Astrocyte of the cerebellum (primary cell): ENCODE results near the gene ZNF91.

Experiments
- DNase-seq: peaks from one replicate; pipeline ENCODE4 v3.0.0-alpha.2; 2011; ENCODE audit warnings: low read depth
- H3K4me3 ChIP-seq: 2 replicates; pipeline ENCODE4 v1.5.1; 2011; ENCODE audit warnings: mild to moderate bottlenecking, low read depth, low read length, moderate library complexity
- in situ Hi-C: cut with HindIII; loops from 2 replicates; pipeline ENCODE4 v1.10.0; 2017; ENCODE audit warnings: low sequenced_read_pairs
- TF ChIP-seq, protein P1 (sequence below): IDR thresholded peaks from 2 replicates; pipeline ENCODE4 v1.5.1; 2012; ENCODE audit warnings: low read length, low read depth, moderate library complexity, mild to moderate bottlenecking; ENCODE audit errors: missing control alignments

Gene ZNF91

DNA sequence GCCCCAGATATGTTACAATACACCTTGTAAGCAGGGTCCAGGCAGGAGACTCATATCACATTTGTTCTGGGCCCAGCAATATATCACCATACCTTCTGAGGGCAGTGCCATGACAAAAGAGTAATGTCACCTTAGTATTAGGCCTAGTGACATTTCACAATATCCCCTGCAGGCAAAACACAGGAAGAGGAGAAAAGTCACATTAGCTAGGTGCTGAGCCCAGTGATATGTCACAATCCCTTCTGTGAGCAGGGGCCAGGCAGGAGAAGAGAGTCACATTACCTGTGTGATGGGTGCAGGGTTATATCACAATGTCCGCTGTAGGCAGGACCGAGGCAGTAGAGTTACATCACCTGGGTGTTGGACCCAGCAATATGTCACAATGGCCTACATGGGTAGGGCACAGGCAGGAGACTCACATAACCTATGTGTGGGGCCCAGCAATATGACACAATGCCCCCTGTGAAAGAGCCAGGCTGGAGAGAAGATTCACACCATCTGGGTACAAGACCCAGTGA is 12.4 kb upstream of the ZNF91 start:
- in situ Hi-C loops: no loop called here
- TF ChIP-seq, protein P1, sequence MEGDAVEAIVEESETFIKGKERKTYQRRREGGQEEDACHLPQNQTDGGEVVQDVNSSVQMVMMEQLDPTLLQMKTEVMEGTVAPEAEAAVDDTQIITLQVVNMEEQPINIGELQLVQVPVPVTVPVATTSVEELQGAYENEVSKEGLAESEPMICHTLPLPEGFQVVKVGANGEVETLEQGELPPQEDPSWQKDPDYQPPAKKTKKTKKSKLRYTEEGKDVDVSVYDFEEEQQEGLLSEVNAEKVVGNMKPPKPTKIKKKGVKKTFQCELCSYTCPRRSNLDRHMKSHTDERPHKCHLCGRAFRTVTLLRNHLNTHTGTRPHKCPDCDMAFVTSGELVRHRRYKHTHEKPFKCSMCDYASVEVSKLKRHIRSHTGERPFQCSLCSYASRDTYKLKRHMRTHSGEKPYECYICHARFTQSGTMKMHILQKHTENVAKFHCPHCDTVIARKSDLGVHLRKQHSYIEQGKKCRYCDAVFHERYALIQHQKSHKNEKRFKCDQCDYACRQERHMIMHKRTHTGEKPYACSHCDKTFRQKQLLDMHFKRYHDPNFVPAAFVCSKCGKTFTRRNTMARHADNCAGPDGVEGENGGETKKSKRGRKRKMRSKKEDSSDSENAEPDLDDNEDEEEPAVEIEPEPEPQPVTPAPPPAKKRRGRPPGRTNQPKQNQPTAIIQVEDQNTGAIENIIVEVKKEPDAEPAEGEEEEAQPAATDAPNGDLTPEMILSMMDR: no peak

DNA sequence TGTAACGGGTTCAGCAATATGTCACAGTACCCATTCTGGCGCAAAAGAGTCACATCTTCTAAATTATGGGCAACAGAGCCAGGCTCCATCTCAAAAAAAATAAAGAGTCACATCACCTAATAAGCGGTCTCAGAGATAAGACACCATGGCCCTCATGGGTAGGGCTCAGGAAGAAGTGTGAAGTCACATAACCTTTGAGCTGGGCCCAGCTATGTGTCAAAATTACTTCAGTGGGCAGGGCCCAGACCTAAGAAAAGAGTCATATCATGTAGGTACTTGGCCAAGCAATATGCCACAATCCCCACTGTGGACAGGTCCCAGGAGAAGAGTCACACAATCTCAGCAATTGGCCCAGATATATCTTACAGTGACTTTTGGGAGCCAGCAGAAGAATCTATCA is 11.4 kb upstream of the ZNF91 start:
- no peak for DNase-seq
- in situ Hi-C loops: no loop called here
- H3K4me3 ChIP-seq: no peak overlapping the region
- TF ChIP-seq, protein P1: no peak

More for the DNA sequence above, 12.4 kb upstream of the ZNF91 start:
- no peak for DNase-seq
- H3K4me3 ChIP-seq: no peak overlapping the region

- in situ Hi-C loops: no loop called here
- H3K4me3 ChIP-seq: no peak overlapping the region
- TF ChIP-seq, protein P1: no peak
- DNase-seq: no peak
These were observed 10.8 kb upstream of the ZNF91 start for GRCh38 chr19:23406091-23406490.

GRCh38 chr19:23404676-23405075 is 9.4 kb upstream of the ZNF91 start:
- TF ChIP-seq, protein P1: no peak
- no peak overlapping the region for H3K4me3 ChIP-seq
- in situ Hi-C loops: no loop called here
- DNase-seq: no peak

- no peak for DNase-seq
- in situ Hi-C loops: no loop called here
- TF ChIP-seq, protein P1: no peak
- H3K4me3 ChIP-seq: no peak overlapping the region
These were observed 8.5 kb upstream of the ZNF91 start for GRCh38 chr19:23403581-23404324.

DNA sequence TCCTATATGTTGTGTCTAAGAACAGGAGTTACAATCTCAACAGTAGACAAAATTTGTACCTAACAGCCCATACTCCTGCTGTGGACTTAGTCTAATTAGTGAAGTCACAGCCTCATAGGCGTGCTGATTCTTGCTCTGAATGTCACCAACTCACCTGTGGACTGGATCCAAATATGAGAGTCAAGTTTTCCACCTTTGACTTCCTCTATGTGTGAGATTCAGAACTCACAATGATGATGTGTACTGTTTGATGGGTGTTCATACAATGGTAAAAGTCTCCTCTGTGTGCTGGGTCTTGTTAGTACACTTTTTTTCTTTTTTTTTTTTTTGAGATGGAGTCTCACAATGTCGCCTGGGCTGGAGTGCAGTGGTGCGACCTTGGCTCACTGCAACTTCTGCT is 7.8 kb upstream of the ZNF91 start:
- no peak overlapping the region for H3K4me3 ChIP-seq
- in situ Hi-C loops: no loop called here
- TF ChIP-seq, protein P1: no peak
- DNase-seq: no peak
